Ectodermal cell (in vitro differentiated cells): ENCODE measurements around the gene TADA1.
"Not testable (repeated sequence)": the region's sequence is repeated elsewhere in the genome, so short reads cannot be mapped to it uniquely, and the experiment has no call there.

Experiments
- H3K27ac ChIP-seq: 2 replicates; pipeline ENCODE4 v1.7.0; 2013; ENCODE audit warnings: mild to moderate bottlenecking, low read depth, low read length; ENCODE audit not compliant: insufficient read depth, poor library complexity, severe bottlenecking
- H3K27me3 ChIP-seq: 2 replicates; pipeline ENCODE4 v1.7.0; 2013; ENCODE audit warnings: mild to moderate bottlenecking, low read length; ENCODE audit not compliant: insufficient read depth, control insufficient read depth, poor library complexity, severe bottlenecking
- H3K36me3 ChIP-seq: one replicate; pipeline ENCODE4 v1.7.0; 2013; ENCODE audit warnings: low read length; ENCODE audit not compliant: control insufficient read depth, insufficient read depth
- H3K4me1 ChIP-seq: one replicate; pipeline ENCODE4 v1.7.0; 2013; ENCODE audit warnings: low read length; ENCODE audit not compliant: control insufficient read depth, insufficient read depth
- H3K4me3 ChIP-seq: 2 replicates; pipeline ENCODE4 v1.7.0; 2013; ENCODE audit warnings: low read depth, low read length, control low read depth; ENCODE audit not compliant: insufficient read depth
- H3K9me3 ChIP-seq: 2 replicates; pipeline ENCODE4 v1.7.0; 2013; ENCODE audit warnings: mild to moderate bottlenecking, low read length, moderate library complexity; ENCODE audit not compliant: control insufficient read depth
- WGBS, 2 experiments: methylation state at CpG; one replicate each; pipeline ENCODE4 v1.1.7; 2013; ENCODE audit warnings: missing lambda C conversion rate in 2 of 2; 5-methylcytosine and 5-hydroxymethylcytosine counted together

Gene TADA1

DNA sequence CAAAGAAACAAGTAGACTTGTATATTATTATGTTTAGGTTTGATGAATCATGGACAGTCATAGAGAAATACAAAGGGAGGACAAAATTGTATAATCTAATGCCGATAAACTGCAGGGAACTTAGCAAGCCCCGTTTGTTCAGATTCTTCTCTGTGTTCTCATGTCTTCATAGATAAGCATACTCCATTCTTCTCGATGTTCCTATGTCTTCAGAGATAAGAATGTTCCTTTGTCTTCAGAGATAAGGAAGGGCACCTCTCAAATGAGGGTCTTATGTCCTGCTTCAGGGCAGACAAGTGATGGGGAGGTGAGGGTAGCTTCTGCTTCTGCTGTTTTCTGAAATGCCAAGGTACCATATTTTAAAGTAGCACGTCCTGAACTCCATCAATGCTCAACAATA is 19.7 kb upstream of the TADA1 start:
- H3K4me1 ChIP-seq = no peaks in the 10 kb centered on the region
- no peaks in the 10 kb centered on the region for H3K36me3 ChIP-seq
- no peak overlapping the region for H3K4me3 ChIP-seq
- no peaks in the 10 kb centered on the region for H3K27me3 ChIP-seq
- H3K27ac ChIP-seq = no peak overlapping the region
- WGBS, 2 experiments = 93 to 98% methylated on average over 4 of the region's 4 CpGs
- no peaks in the 10 kb centered on the region for H3K9me3 ChIP-seq

DNA sequence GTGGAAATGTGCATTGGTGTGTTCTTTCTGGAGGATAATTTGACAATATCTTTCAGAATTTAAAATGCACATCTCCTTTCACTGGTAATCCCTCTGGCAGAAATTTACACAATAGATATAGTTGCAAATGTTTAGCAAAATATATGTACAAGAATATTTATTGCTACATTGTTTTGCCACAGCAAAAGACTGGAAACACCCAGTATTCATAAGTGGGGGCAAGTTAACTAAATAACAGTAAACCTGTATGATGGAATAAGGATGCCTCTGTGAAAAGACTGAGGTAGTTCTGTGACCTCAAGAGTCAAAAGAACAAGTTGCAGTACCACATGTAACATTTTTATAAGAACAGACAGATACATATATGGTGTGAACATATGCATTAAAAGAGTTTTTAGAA is 13.7 kb upstream of the TADA1 start:
- H3K4me1 ChIP-seq = peaks cover 18% of the 10 kb centered on the region
- H3K36me3 ChIP-seq = no peaks in the 10 kb centered on the region
- no peaks in the 10 kb centered on the region for H3K9me3 ChIP-seq
- no peak overlapping the region for H3K4me3 ChIP-seq
- H3K27me3 ChIP-seq = peaks cover 5% of the 10 kb centered on the region
- no peak overlapping the region for H3K27ac ChIP-seq

DNA sequence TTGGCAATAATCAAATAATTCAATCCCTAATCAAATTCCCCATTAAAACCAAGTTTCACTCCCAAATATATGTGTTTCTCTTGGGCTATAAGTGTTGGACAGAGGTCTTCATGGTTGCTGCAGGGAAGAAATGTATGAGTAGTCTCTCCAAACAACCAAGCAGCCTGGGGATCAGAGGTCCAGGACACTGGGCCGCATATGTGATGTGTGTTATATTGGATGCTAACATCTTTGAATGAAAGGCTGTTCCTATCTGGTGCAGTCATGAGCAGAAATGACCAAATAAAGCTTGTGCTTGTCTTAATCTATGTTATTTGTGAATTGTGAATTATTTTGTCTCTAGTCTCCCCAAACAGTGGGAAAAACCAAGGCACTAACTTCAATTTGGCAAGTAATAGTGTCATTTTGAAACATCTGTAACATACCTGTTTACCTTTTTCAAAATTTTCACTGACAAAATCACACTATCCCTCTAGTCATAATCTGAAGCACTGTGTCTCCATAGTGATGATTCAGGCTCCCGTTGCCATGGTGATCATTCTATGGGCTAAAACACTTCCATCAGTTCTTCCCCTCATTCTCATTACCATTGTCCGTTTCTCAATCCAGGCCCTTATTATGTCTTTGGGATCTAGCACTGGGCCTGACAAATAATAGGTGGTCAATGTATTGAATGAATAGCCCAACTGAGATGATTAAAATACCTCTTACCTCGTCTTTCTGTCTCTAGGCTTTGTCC is 12.5 kb upstream of the TADA1 start:
- 74 to 89% methylated on average over 4 of the region's 4 CpGs for WGBS, 2 experiments
- Histone ChIP-seq H3K4me1 (peaks cover 21% of the 10 kb centered on the region), H3K27me3 (peaks cover 11% of the 10 kb centered on the region), H3K36me3 (no peaks in the 10 kb centered on the region), H3K9me3 (no peaks in the 10 kb centered on the region), H3K4me3 (no peak overlapping the region), H3K27ac (no peak overlapping the region)

DNA sequence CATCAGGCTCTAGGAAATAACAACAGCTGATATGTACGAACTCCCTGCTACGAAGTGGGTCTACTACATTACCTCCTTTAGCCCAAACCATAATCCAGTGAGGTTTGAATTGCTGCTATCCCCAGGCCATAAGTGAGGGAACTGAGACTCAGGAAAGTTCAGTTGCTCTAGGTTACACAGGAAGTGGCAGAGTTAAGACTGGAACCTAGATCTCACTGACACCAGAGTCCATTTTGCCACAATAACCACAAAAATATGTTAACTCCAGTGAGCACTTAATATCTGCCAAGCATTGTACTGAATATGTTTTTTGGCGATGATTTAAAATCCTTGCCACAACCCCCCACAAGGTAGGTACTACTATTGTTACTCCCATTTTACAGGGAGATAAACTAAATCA is 8.9 kb upstream of the TADA1 start:
- H3K27ac ChIP-seq = no peak overlapping the region
- H3K27me3 ChIP-seq = peaks cover 15% of the 10 kb centered on the region
- H3K9me3 ChIP-seq = no peaks in the 10 kb centered on the region
- H3K4me3 ChIP-seq = no peak overlapping the region
- 100% methylated on average over 3 of the region's 3 CpGs for WGBS, 2 experiments
- peaks cover 21% of the 10 kb centered on the region for H3K4me1 ChIP-seq
- H3K36me3 ChIP-seq = no peaks in the 10 kb centered on the region

DNA sequence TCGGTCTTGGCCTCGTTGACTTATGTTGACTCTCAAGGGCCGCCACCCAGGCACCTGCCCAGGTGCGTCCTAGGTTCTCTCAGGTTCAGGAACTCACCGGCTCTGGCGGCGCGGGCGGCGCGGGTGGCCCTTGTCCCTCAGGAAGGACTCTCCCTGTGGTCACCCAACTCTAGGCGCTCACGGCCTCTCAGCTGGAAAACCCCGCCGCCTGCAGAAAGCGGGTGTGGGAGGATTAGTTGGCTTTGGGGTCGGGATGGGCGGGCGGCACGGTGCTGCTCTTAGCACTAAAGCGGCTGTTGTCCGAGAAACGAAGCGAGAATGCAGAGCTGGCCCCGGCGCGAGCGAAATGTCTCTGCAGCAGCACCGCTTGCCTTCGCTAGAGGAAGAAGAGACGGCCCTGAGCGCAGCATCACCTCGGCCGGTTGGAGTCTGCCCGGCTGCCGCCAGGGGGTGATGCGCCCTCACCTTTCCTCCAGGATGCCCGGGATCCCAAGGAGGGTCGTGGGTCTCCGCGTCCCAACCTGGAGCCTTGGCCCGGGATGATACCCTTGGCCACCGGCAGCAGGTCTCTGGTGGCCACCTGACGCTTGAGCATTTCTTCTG is 8.1 kb upstream of the TADA1 start:
- Histone ChIP-seq H3K4me3 (no peak overlapping the region), H3K27me3 (peaks cover 15% of the 10 kb centered on the region), H3K9me3 (no peaks in the 10 kb centered on the region), H3K27ac (no peak overlapping the region), H3K4me1 (peaks cover 21% of the 10 kb centered on the region), H3K36me3 (no peaks in the 10 kb centered on the region)
- WGBS, 2 experiments = 29% methylated on average over 44 of the region's 44 CpGs

DNA sequence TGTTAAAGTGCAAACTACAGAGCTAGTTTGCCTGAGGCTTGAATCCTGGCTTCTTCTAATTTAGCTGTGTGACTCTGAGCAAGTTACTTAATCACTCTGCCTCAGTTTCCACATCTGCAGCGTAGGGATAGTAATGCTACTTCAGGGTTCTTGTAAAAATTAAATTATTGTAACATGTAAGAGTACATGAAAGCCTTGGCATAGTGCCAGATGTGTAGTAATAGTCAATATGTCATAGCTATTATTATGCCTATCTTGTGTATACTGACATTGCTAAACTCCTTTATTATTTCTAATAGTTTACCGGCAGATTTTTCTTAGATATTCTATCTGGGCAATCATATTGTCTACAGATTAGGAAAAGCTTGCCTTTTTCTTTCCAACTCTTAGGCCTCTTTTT is 6.8 kb upstream of the TADA1 start:
- Histone ChIP-seq H3K4me3 (no peak overlapping the region), H3K27ac (no peak overlapping the region), H3K9me3 (no peaks in the 10 kb centered on the region), H3K27me3 (peaks cover 15% of the 10 kb centered on the region), H3K36me3 (no peaks in the 10 kb centered on the region), H3K4me1 (peaks cover 10% of the 10 kb centered on the region)
- 84 to 87% methylated on average over 2 of the region's 2 CpGs for WGBS, 2 experiments

DNA sequence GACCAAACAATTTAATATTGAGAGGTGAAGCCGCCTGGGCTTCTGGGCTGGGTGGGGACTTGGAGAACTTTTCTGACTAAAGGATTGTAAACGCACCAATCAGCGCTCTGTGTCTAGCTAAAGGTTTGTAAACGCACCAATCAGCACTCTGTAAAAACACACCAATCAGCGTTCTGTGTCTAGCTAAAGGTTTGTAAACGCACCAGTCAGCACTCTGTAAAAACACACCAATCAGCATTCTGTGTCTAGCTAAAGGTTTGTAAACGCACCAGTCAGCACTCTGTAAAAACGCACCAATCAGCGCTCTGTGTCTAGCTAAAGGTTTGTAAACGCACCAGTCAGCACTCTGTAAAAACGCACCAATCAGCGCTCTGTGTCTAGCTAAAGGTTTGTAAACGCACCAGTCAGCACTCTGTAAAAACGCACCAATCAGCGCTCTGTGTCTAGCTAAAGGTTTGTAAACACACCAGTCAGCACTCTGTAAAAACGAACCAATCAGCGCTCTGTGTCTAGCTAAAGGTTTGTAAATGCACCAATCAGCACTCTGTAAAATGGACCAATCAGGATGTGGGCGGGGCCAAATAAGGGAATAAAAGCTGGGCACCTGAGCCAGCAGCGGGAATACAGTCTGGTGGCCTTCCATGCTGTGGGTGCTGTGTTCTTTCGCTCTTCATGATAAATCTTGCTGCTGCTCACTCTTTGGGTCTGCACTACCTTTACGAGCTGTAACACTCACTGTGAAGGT is 2.3 kb upstream of the TADA1 start:
- not testable (repeated sequence) for H3K4me3 ChIP-seq, H3K4me1 ChIP-seq, H3K27ac ChIP-seq, H3K36me3 ChIP-seq, H3K9me3 ChIP-seq, H3K27me3 ChIP-seq
- WGBS, 2 experiments = 94% methylated on average over 14 to 15 of the region's 21 CpGs

DNA sequence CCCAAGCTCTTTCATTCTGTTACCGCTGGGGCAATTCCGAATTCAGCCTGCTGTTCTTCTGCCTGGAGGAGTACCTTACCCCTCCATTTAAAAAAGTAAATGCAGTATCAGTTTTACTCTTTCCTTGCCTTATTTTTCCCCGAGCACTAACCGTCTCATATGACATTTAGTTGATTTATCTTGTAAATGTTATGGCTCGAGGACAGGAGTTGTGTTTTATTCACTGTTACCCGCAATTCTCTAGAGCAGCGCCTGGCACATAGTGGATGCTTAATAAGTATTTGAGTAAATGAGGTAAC is 425 bp upstream of the TADA1 start:
- Histone ChIP-seq H3K36me3 (peaks cover 5% of the 10 kb centered on the region), H3K4me3 (peak overlapping the region; percentile 8), H3K27me3 (no peaks in the 10 kb centered on the region), H3K9me3 (no peaks in the 10 kb centered on the region), H3K4me1 (no peaks in the 10 kb centered on the region), H3K27ac (no peak overlapping the region)
- WGBS, 2 experiments = 28 to 38% methylated on average over 5 to 7 of the region's 7 CpGs

DNA sequence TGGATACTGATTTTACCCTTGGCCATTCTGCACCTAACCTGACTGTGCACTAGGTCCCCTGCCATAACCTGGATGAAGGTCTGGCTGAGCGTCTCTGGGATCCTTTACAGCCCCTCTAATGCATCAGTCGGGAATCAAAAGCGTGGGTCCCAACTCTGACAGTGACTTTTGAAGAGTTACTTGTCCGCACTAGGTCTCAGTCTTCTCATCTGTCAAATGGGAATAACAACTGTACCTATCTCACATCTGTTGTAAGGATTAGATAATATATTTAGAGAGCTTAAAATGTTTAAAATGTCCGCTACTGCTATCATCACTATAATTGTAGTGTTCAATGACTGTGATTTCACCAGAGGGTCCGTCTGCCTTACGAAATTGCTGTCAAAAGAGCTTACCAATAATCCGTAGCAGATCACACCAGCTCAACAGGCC is 746 bp downstream of the TADA1 start:
- Histone ChIP-seq H3K27me3 (no peaks in the 10 kb centered on the region), H3K36me3 (peaks cover 5% of the 10 kb centered on the region), H3K27ac (no peak overlapping the region), H3K9me3 (no peaks in the 10 kb centered on the region), H3K4me3 (peak overlapping the region; percentile 90), H3K4me1 (no peaks in the 10 kb centered on the region)
- WGBS, 2 experiments = 34 to 35% methylated on average over 8 of the region's 8 CpGs

DNA sequence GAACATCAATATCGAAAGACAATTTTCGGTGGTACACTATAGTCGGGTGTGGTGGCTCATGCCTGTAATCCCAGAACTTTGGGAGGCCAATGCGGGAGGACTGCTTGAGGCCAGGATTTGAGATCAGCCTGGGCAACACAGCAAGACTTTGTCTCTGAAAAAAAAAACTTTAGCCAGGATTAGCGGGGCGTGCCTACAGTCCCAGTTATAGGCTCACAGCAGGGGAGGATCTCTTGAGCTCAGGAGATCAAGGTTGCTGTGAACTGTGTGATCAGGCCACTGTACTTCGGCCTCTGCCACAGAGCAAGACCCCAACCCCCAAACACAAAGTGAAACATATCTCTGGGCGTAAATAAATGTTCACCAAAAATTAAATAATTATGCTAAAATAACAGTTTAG is 1.6 kb downstream of the TADA1 start:
- H3K36me3 ChIP-seq = peaks cover 5% of the 10 kb centered on the region
- H3K27ac ChIP-seq = no peak overlapping the region
- H3K4me1 ChIP-seq = no peaks in the 10 kb centered on the region
- no peaks in the 10 kb centered on the region for H3K27me3 ChIP-seq
- 93 to 95% methylated on average over 7 to 8 of the region's 8 CpGs for WGBS, 2 experiments
- no peaks in the 10 kb centered on the region for H3K9me3 ChIP-seq
- no peak overlapping the region for H3K4me3 ChIP-seq
